SK-N-SH (cell line): Measurements from ENCODE around the gene OTUD7B. TPM values are rescaled to one million over a fixed set of nuclear protein-coding genes. Genes with fewer than 3 reads are reported as not detected.

Source experiments
- CTCF ChIA-PET: fragments of 300-600, 350-600 bp; formaldehyde crosslinking; extraction: SDS; loops from one replicate; lab custom pipeline; 2021; lab: Yijun Ruan, JAX
- POLR2A ChIA-PET: fragments of 350-600 bp; sonication (Branson Sonifier 250); formaldehyde crosslinking; extraction: SDS; loops from one replicate; lab custom pipeline; 2020; ENCODE audit warnings: antibody characterized with exemption, inconsistent platforms; lab: Yijun Ruan, JAX
- DNase-seq: peaks from one replicate; pipeline ENCODE4 v3.0.0; 2012
- H2AFZ ChIP-seq: fragments of 200-600 bp; sonication (generic); 2 replicates; pipeline ENCODE4 v1.8.1; 2016; ENCODE audit warnings: antibody characterized with exemption, mild to moderate bottlenecking, low read depth
- H3F3A ChIP-seq: fragments of 200-600 bp; sonication (generic); replicated peaks from 2 replicates; pipeline ENCODE3; 2016; ENCODE audit warnings: antibody characterized with exemption, mild to moderate bottlenecking; ENCODE audit not compliant: insufficient read depth
- H3K27ac ChIP-seq, 2 experiments: fragments of 200-500 bp in 1 of 2; fragments of 200-600 bp in 1 of 2; sonication (Bioruptor generic) in 1 of 2; sonication (generic), shearing (Covaris generic) in 1 of 2; 2 replicates each; pipeline versions ENCODE4 v1.5.1 to v1.6.1; 2014 to 2016; ENCODE audit warnings: low read depth in 2 of 2, inconsistent platforms in 1 of 2, low read length in 1 of 2, mild to moderate bottlenecking in 1 of 2, mixed read lengths in 1 of 2
- H3K27me3 ChIP-seq: fragments of 200-600 bp; sonication (generic), shearing (Covaris generic); 2 replicates; pipeline ENCODE4 v1.6.1; 2016; ENCODE audit warnings: mixed run types; ENCODE audit not compliant: insufficient read depth
- H3K36me3 ChIP-seq, 2 experiments: fragments of 200-500 bp in 1 of 2; fragments of 200-600 bp in 1 of 2; sonication (Bioruptor generic) in 1 of 2; sonication (generic) in 1 of 2; replicated peaks in 1 of 2; 2 replicates each; pipeline versions ENCODE3 to v1.5.1; 2014 to 2016; ENCODE audit warnings: low read length in 1 of 2, mild to moderate bottlenecking in 1 of 2; ENCODE audit not compliant: insufficient read depth in 2 of 2, control insufficient read depth in 1 of 2
- H3K4me1 ChIP-seq, 2 experiments: fragments of 200-500 bp in 1 of 2; fragments of 200-600 bp in 1 of 2; sonication (Bioruptor generic) in 1 of 2; sonication (generic), shearing (Covaris generic) in 1 of 2; 2 replicates each; pipeline versions ENCODE4 v1.5.1 to v1.6.1; 2014 to 2016; ENCODE audit warnings: low read depth in 1 of 2, low read length in 1 of 2, mixed run types in 1 of 2; ENCODE audit not compliant: insufficient read depth in 2 of 2, control insufficient read depth in 1 of 2
- H3K4me2 ChIP-seq: fragments of 200-600 bp; sonication (generic), shearing (Covaris generic); 2 replicates; pipeline ENCODE4 v1.6.1; 2017; ENCODE audit warnings: mixed run types
- H3K4me3 ChIP-seq, 2 experiments: fragments of 200-500 bp in 1 of 2; fragments of 200-600 bp in 1 of 2; sonication (Bioruptor generic) in 1 of 2; sonication (generic), shearing (Covaris generic) in 1 of 2; 2 replicates each; pipeline versions ENCODE4 v1.5.1 to v1.8.1; 2014 to 2016; ENCODE audit warnings: low read depth in 2 of 2, inconsistent platforms in 1 of 2, low read length in 1 of 2, mild to moderate bottlenecking in 1 of 2, mixed read lengths in 1 of 2, moderate library complexity in 1 of 2
- H3K79me2 ChIP-seq: fragments of 200-600 bp; sonication (generic); 2 replicates; pipeline ENCODE4 v1.8.1; 2017; ENCODE audit warnings: mild to moderate bottlenecking; ENCODE audit not compliant: insufficient read depth
- H3K9ac ChIP-seq: fragments of 200-600 bp; sonication (generic); 2 replicates; pipeline ENCODE4 v1.6.1; 2017; ENCODE audit warnings: mixed run types
- H3K9me2 ChIP-seq: fragments of 200-600 bp; sonication (generic); 2 replicates; pipeline ENCODE4 v1.6.1; 2017; ENCODE audit warnings: mixed run types
- H3K9me3 ChIP-seq: fragments of 200-600 bp; sonication (generic); 2 replicates; pipeline ENCODE4 v1.6.1; 2017; ENCODE audit warnings: mixed run types, mild to moderate bottlenecking, moderate library complexity
- H4K20me1 ChIP-seq: fragments of 200-600 bp; sonication (generic); 2 replicates; pipeline ENCODE4 v1.6.1; 2017; ENCODE audit warnings: mild to moderate bottlenecking, mixed run types; ENCODE audit not compliant: insufficient read depth
- CHD2 ChIP-seq: fragments of 150-350 bp; IDR thresholded peaks from 2 replicates; pipeline ENCODE4 v1.6.1; 2018; ENCODE audit warnings: low read length; ENCODE audit not compliant: partially characterized antibody
- CTCF ChIP-seq: fragments of 200-600 bp; sonication (generic); IDR thresholded peaks from 2 replicates; pipeline ENCODE4 v1.6.1; 2017; ENCODE audit warnings: antibody characterized with exemption, mild to moderate bottlenecking, moderate library complexity
- ELF1 ChIP-seq: IDR thresholded peaks from 2 replicates; pipeline ENCODE4 v1.4.0; 2012
- EP300 ChIP-seq, 2 experiments: IDR thresholded peaks; 2 replicates each; pipeline versions ENCODE4 v1.4.0 to v1.6.1; 2012; ENCODE audit warnings: borderline replicate concordance in 1 of 2, low read depth in 1 of 2, low read length in 1 of 2
- FOSL2 ChIP-seq: IDR thresholded peaks from 2 replicates; pipeline ENCODE4 v1.4.0; 2012; ENCODE audit warnings: low read depth, mild to moderate bottlenecking, moderate library complexity, borderline replicate concordance
- IRF3 ChIP-seq: fragments of 150-350 bp; IDR thresholded peaks from 2 replicates; pipeline ENCODE4 v1.6.1; 2016; ENCODE audit warnings: mild to moderate bottlenecking, low read depth, low read length
- NFIC ChIP-seq: IDR thresholded peaks from 2 replicates; pipeline ENCODE4 v1.4.0; 2012; ENCODE audit warnings: borderline replicate concordance
- PBX3 ChIP-seq: IDR thresholded peaks from 2 replicates; pipeline ENCODE4; 2012
- POLR2AphosphoS5 ChIP-seq: IDR thresholded peaks from 2 replicates; pipeline ENCODE4 v1.6.1; 2012; ENCODE audit warnings: low read depth, low read length
- RAD21 ChIP-seq: IDR thresholded peaks from 2 replicates; pipeline ENCODE4 v1.6.1; 2012; ENCODE audit warnings: mild to moderate bottlenecking, low read length
- RFX5 ChIP-seq: IDR thresholded peaks from 2 replicates; pipeline ENCODE4 v1.6.1; 2012; ENCODE audit warnings: mild to moderate bottlenecking, improper control_type of control experiment, low read length
- RXRA ChIP-seq: IDR thresholded peaks from 2 replicates; pipeline ENCODE4 v1.4.0; 2012; ENCODE audit warnings: low read depth, mild to moderate bottlenecking, borderline replicate concordance
- TAF1 ChIP-seq: IDR thresholded peaks from 2 replicates; pipeline ENCODE4 v1.6.1; 2012; ENCODE audit warnings: low read depth, mild to moderate bottlenecking, low read length, moderate library complexity, borderline replicate concordance
- TCF12 ChIP-seq: IDR thresholded peaks from 2 replicates; pipeline ENCODE4 v1.4.0; 2012
- TEAD4 ChIP-seq: IDR thresholded peaks from 2 replicates; pipeline ENCODE4 v1.4.0; 2012; ENCODE audit warnings: mild to moderate bottlenecking, borderline replicate concordance; ENCODE audit not compliant: insufficient read depth
- USF1 ChIP-seq: IDR thresholded peaks from 2 replicates; pipeline ENCODE4 v1.4.0; 2012; ENCODE audit warnings: low read depth, borderline replicate concordance
- USF2 ChIP-seq: fragments of 150-350 bp; IDR thresholded peaks from 2 replicates; pipeline ENCODE4 v1.6.1; 2017; ENCODE audit warnings: antibody characterized with exemption, low read length, low read depth, borderline replicate concordance
- YY1 ChIP-seq: IDR thresholded peaks from 2 replicates; pipeline ENCODE4 v1.4.0; 2012; ENCODE audit warnings: low read depth, mild to moderate bottlenecking
- ZBTB33 ChIP-seq: IDR thresholded peaks from 2 replicates; pipeline ENCODE4 v1.4.0; 2012; ENCODE audit warnings: low read depth, borderline replicate concordance
- WGBS: methylation state at CpG from one replicate; pipeline ENCODE4 v1.1.6; 2017; ENCODE audit warnings: low lambda C conversion rate; 5-methylcytosine and 5-hydroxymethylcytosine counted together
- polyA plus RNA-seq, 3 experiments: library from polyadenylated mRNA; depleted of rRNA; stranded (reverse); fragments of >200 nt; gene quantifications; 2 replicates each; pipeline ENCODE4 v1.2.3, GENCODE V29; 2012

OTUD7B gene
- polyA plus RNA-seq, 1 of the 3 experiments (the other 2 are of a cell fraction) = 4.2 TPM

- no peaks in the 10 kb centered on the region for H3K27me3 ChIP-seq
- TF ChIP-seq NFIC (no peak), USF2 (no peak), YY1 (no peak), RXRA (no peak), CTCF (no peak), ZBTB33 (no peak), PBX3 (no peak), RAD21 (no peak), TAF1 (no peak), EP300 (IDR thresholded peaks at IDR 0.05; ENCODE audit: borderline replicate concordance in 1 of 2, low read depth in 1 of 2, low read length in 1 of 2) (no peak), TEAD4 (no peak), FOSL2 (no peak), TCF12 (no peak), RFX5 (no peak), ELF1 (no peak), IRF3 (no peak), POLR2AphosphoS5 (no peak), USF1 (no peak), CHD2 (no peak)
- peak overlapping the region; percentile 90 to 99 for H3K27ac ChIP-seq
- peak overlapping the region; percentile 92 to 95 for H3K4me3 ChIP-seq
- peaks cover 38% of the 10 kb centered on the region for H3K79me2 ChIP-seq
- peaks cover 35 to 57% of the 10 kb centered on the region in 2 experiments for H3K36me3 ChIP-seq
- no peaks in the 10 kb centered on the region for H3K9me3 ChIP-seq
- 0 out of 2 replicates have a peak overlapping the region, but pooled peaks have one; percentile 26 for H2AFZ ChIP-seq
- H3K4me2 ChIP-seq = peak overlapping the region; percentile 80
- ChIA-PET CTCF (no interaction called here), POLR2A (no interaction called here)
- peaks cover 14 to 26% of the 10 kb centered on the region in 2 experiments for H3K4me1 ChIP-seq
- peaks cover 10% of the 10 kb centered on the region; the same call in 1 of the 2 replicates for H4K20me1 ChIP-seq
- peaks cover 10% of the 10 kb centered on the region for H3F3A ChIP-seq
- H3K9ac ChIP-seq = peak overlapping the region; percentile 81
- no peaks in the 10 kb centered on the region for H3K9me2 ChIP-seq
- no peak for DNase-seq
- under 1% methylated on average over 10 of the region's 10 CpGs for WGBS
These were observed 83.4 kb downstream of the OTUD7B start for GRCh38 chr1:149927056-149927562.
